Measurements from ENCODE around the gene TMC6.

- no peak for TF ChIP-seq PHB2 (IDR thresholded peaks at IDR 0.05; ENCODE audit: partially characterized antibody)
- TF ChIP-seq STAG1 (CRISPR knock-in tag; IDR thresholded peaks at IDR 0.05), result no peak
- TF ChIP-seq ZNF333 (CRISPR knock-in tag; IDR thresholded peaks at IDR 0.05; ENCODE audit: borderline replicate concordance), result no peak
- TF ChIP-seq ATF1 (CRISPR knock-in tag; IDR thresholded peaks at IDR 0.05), result no peak
Observed at GRCh38 chr17:78075545-78075944, 53.0 kb downstream of the TMC6 start.

Measured in HepG2 (cell line).